GM18505 (cell line): ENCODE data around the gene ZDHHC21.

Experiments
- ATAC-seq: cut with Tn5 transposase; IDR thresholded peaks from one replicate; pipeline ENCODE4 v1.9.1; 2021; ENCODE audit not compliant: unreplicated experiment
- POLR2A ChIP-seq: IDR thresholded peaks from 4 replicates; pipeline ENCODE4 v1.6.1; 2011; ENCODE audit warnings: borderline replicate concordance; ENCODE audit not compliant: insufficient read depth, insufficient read length; ENCODE audit errors: extremely low read depth

ZDHHC21 gene

DNA sequence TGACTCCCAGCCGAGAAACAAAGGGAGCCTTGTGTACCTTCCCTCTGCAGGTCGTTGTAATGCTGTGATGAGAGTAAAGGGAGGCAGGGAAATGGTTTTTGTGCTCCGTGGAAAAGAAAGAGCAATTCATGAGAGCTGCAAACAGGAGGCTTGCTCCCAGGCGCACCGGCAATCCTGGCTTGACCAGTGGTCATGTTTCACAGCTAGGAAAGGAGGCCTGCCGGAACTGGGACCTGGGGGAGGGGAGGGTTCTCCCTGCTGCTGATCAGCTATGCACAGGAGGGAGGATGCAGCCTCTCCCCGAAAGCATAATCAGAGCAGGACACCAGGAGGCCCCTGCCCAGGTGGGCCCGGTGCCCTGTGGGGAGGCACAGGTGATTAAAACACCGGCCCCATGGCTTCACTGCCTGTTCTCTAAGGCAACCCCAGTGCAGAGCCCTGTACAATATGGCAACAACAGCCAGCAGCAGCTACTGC, 131.3 kb downstream of the ZDHHC21 start:
- no peak for TF ChIP-seq POLR2A
- no peak for ATAC-seq
